NCI-H69 (cell line): ENCODE measurements around the gene RPL22.

ENCODE experiments used
- DNase-seq: peaks from one replicate; lab custom pipeline; 2025; lab: John Stamatoyannopoulos, UW

RPL22 gene

DNA sequence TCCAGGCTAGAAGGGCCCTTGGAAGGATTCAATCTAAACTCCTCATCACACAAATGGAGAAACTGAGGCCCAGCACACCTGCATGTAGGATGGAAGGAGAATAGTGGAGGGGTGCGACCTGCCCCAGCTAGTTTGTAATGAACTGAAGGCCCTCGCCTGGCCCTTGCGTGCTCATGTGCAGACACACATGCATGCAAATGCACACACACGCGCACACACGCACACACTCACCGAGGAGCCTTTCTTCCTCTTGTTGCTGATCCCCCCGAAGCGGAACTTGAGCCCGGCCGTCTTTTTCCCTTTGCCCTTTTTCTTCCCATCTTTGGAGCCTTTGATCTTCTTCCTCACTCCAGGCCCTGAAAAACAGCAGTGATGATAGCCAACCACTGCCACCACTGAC, 47.2 kb downstream of the RPL22 start:
- no peak for DNase-seq

DNA sequence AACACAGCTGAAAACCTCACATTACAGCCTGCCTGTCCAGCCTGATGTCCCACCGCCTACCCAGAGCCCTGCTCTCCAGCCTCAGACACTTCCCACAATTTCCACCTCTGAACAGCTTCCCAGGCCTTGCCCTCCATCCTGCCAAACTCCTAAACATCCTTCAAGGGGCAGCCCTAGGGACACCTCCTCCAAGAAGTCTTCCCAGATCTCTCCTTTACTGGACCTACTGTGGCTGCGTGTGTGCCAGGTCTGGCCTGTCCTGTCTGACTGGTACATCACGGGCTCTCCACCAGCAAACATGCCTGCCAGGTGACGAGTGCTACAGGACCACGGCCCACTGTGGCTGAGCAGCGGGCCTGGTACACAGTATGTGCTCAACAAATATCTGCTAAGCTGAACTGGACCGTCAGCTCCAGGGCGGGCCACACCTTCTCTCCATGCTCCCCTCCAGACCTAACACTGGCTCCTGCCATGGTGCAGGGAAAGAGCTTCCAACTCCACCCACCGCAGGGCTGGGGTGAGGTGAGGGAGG, 48.0 kb downstream of the RPL22 start:
- DNase-seq = no peak

DNA sequence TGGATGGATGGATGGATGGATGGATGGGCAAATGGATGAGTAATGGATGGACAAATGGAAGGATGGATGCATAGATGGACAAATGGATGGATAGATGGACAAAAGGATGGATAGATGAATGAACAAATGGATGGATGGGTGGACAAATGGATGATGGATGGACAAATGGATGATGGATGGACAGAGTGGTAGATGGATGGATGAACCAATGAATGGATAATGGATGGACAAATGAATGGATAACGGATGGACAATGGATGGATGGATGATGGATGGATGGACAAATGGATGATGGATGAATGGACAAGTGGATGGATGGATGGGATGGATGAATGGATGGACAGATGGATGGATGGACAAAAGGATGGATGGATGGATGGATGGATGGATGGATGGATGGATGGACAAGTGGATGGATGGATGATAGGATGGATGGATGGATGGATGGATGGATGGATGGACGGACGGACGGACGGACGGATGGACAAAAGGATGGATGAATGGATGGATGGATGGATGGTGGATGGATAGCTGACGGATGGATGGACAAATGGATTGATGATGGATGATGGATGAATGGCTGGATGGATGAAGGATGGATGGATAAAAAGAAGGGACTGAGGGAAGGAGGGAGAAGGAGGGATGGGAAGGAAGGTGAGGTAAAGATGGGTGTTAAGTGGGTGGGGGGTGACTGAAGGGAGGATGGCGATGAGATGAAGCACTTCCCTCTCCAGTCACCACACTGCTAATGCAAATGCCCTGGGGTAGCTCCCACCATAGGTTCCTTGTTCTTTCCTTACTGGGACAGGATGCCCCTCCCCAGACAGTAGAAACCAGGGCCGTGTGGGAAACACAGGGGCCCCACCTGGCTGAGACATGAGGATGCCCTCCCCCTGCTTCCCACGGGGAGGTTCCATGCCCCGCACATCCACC, 49.1 kb downstream of the RPL22 start:
- no peak for DNase-seq

DNA sequence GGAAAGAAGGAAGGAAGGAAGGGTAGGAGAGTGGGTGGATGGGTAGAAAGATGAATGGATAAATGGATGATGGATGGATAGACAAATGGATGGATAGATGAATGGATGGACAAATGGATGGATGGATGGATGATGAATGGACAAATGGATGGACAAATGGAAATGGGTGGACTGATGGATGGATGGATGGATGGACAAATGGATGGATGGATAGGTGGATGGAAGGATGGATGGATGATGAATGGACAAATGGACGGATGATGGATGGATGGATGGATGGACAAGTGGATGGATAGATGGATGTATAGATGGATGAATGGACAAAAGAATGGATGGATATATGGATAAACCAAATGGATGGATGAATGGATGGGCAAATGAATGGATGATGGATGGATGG, 49.8 kb downstream of the RPL22 start:
- no peak for DNase-seq

DNA sequence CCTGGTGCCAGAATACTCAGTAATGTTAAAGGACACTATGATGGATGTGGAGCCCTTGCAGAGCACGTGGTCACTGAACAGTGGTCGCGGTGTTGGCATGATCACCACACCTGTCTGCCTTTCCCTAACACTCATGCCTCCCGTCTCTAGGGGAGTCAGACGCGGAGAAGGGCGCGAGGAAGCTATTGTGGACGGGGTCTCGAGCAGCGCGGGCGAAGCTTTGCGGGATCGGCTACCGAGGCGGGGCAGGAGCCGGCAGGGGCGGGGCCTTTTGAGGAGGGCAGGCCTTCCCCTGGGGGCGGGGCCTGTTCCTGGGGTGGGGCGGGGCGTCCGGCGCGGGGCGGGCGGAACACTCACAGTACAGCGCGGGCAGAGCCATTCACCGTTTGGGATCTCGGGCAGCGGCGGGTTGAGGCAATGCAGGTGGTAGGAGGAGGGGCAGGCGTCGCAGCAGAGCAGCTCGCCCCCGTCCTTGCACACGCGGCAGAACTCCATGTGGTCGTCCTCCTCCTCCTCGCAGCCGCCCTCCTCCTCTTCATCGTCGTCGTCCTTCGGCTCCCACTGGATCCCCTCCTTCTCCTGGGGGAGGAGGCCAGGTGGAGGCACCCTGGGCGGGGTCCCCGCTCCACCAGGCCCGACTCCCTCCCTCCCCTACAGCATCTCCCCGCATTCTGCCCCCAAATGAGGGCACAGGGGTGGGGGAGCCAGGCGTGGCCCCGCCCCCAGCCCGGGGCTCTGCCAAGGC, 50.7 kb downstream of the RPL22 start:
- peak; percentile 68 for DNase-seq

DNA sequence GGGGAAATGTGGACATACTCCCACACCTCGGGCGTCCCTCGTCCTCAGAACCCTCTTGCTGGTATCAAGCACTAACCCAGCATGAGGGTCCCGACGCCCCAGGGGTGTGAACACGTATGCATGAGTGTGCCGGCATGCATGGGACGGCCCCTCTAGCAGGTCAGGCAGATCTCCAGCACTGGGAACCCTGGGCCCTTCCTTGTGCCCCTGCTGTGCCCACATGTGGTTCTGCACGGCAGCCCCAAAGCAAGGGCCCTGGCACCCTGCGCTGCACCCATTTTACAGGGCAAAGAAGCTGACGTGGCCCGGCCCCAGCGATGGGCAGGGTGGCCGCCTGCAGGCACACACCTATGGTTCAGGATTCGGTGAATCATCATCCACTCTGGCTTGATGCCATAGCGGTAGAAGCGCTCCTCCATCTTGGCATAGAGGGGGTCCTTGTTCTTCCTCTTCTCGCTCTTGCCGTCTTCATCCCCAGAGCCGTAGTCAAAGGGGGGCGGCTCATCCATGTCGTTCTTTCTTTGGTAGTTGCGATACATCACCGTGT, 53.5 kb downstream of the RPL22 start:
- DNase-seq = no peak

DNA sequence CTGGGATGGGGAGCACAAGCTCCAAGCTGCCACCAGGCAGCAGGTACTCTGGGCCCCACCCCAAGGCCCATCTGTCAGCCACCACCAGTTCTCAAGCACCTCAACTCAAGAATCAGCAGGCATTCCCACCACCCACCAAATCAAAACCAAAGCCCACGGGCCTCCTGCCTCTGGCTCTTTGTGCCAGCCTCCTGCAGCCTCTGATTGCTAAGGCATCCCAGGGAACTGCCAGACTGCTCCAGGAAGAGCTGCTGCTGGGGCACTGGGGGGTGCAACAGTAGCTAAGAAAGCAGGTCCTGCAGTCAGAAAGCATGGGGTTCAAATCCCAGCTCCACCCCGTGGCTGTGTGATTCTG, 54.0 kb downstream of the RPL22 start:
- no peak for DNase-seq

DNA sequence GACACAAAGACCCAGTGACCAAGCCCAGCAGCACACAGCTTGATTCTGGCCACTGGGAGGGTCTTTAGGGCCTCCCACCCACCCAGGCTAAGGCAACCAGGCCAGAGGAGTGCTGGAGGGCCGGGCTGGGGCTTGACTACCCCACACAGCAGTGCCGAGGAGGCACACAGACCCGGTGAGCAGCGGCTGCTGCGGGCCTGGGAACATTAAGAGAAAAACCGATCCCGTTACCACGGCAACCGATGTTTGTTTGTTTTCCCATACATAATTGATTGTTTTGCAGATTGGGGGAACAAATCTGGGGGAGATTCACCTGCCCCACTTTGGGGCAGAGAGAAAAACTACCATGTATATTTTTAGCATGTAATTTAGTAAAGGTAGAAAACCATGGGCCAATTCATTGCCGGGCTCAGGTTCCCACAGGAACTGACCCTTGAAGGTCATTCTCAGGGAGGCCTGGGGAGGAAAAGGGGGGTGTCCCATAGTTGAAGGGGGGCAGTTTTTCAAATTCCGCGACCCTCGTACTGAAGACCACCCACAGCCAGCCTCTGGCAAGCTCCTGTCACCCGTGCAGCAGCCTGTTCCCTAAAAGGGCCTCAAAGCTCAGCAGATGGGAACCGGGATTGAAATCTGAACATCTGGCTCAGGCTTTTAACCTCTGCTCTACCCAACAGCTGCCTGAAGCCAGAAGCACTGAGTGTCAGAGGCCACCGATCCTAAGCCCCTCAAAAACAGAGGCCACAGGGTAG, 54.6 kb downstream of the RPL22 start:
- DNase-seq = no peak

DNA sequence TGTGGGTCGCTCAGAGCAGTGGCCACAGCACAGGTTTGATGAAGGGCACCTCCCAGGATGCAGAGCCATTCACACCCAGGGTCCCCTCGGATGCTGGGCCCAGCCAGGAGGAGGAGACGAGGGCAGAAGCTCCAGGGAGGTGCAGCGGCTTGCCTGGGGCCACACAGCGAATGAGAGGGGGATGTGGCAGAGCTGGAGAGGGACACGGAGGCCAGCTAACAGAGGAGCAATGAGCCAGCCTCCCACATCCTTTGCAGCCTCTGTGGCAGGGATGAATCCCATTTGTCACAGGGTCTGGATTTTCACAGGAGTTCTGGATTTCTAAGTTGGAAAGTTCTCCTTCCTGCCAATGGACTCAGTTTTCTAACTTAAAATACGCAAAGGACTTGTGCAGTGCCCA, 55.2 kb downstream of the RPL22 start:
- DNase-seq = no peak

DNA sequence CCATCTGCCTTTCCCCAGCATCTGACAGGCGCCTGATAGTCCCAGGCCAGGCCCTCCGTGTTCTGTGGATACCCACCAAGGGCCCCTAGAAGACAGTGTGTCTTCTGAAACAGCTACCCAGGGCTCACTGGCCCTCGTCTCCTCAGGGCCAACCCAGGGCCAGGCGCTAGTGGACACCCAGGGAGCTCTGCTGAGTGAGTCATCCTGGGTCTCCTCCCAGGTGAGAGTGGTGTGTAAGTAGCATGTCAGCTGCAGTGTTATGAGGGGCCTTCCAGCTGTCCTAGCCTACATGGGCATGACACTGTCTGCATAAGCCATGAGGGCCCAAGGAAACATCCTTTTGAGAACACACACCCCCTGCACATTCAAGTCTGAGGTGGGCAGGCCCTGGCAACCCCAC, 56.0 kb downstream of the RPL22 start:
- no peak for DNase-seq

DNA sequence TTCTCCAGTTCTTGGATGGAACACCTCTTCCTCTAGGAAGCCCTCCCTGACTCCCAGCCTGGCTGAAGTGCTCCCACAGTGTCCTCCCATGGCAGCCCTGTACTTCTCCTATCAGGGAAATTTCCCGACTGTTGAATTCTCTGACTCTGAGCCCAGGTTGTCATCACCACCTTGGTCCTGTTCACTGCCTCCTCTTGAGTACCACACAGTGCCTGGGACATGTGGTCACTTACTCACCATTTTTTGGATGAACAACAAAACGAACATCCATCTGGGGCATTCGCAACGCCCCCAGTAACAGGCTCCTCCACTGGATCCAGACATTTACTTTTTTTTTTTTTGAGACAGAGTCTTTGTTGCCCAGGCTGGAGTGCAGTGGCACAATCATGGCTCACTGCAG, 56.7 kb downstream of the RPL22 start:
- no peak for DNase-seq

DNA sequence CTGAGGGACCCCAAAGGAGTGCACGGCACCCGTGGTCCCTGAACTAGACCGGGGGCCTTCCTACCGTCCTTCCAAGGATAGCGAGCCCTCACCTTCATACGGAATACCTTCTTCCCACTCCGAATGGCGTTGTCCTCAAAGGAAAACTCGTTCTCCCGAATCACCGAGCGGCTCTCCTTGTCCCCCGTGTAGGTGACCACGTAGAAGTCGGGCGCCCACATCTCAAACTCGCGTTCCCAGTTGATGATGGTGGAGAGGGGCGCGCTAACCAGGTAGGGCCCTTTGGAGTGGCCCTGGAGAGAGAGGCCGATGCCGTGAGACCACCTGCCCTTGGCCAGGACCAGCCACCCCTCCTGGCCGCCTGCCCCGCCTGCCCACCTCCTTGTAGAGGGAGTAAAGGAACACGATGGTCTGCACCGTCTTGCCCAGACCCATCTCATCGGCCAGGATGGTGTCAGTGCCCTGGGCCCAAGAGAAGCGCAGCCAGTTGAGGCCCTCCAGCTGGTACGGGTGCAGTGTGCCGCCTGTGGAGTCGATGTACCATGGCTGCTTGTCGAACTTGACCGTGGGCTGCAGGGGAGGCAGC, 57.3 kb downstream of the RPL22 start:
- no peak for DNase-seq

DNA sequence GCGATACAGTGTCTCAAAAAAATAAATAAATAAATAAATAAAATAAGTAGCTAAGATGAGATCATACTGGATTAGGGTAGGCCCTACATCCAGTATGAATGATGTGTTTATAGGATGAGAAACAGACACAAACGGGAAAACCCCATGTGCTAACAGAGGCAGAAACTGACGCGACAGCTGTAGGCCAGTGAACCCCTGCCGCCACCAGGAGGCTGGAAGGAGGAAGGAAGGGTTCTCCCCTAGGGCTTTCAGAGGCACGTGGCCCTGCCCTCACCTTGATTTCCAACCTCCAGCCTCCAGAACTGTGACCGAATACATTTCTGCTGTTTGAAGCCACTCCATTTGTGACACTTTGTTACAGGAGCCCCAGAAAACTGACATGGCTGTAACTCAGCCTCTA, 57.8 kb downstream of the RPL22 start:
- peak; percentile 2 for DNase-seq

DNA sequence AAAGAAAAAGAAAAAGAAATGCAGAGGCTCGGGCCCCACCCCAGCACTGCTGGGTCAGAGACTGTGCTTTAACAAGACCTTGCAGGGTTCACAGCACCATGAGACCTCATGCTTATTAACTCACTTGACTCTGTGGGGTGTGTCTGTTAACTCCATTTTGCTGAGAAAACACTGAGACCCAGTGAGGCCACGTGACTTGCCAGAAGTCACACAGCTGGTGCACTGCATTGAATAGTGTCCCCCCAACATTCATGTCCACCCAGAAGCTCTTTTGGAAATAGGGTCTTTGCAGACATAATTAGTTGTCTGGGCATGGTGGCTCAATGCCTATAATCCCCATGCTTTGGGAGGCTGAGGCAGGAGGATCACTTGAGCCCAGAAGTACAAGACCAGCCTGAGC, 59.0 kb downstream of the RPL22 start:
- DNase-seq = no peak

DNA sequence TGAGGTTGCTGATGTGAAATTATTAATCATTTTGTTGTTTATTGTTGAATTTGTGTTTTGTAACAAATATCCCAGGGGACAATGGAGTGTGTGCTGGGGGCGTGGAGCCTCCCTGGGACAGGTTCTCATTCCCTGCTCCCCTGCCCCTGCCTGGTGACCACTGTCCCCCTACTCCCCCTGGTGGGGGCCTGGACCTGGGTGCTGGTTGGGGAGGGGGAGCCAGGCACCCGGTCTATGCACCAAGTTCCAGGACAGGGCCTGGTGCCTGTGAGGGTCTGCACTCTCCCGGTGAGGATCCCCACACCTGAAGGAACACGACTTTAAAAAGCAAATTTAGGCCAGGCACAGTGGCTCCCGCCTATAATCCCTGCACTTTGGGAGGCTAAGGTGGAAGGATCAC, 61.6 kb downstream of the RPL22 start:
- DNase-seq = no peak

DNA sequence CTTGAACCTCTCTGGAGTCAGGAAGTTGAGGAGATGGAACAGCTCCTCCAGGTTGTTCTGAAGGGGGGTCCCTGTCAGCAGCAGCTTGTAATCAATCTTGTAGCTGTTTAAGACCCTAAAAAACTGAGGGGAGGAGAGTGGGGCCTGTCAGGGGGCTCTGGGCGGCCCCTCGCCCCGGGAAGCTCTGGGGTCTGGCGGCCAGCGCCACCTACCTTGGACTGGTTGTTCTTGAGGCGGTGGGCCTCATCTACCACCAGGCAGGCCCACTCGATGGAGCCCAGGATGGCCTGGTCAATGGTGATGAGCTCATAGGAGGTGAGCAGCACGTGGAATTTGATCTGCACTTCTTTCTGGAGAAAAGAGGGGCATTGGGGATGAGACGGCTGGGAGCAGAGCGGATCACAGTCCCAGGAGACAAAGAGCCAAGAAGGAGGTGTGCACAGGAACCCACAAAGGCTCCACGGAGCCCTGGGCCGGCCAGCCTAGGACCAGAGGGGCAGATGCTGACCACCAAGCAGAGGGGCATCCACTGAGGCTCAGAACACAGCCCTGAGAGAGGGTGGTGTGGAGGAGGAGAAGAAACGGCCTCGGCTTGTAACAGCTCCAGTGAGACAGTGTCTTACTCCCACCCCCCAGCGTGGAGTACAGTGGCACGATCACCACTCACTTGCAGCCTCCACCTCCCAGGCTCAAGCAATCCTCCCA, 62.7 kb downstream of the RPL22 start:
- no peak for DNase-seq
